GM23338 (cell line): ENCODE measurements around the gene CCDC91. TPM values are rescaled to one million over a fixed set of nuclear protein-coding genes. Genes with fewer than 3 reads are reported as not detected.

ENCODE experiments used
- ATAC-seq: fragments of 200-7000 bp; cut with Tn5 transposase; 3 replicates; pipeline ENCODE4 v1.9.1; 2020
- DNase-seq: peaks from one replicate; pipeline ENCODE4 v3.0.0-alpha.2; 2015; ENCODE audit warnings: low spot score
- H2AFZ ChIP-seq: fragments of 200-600 bp; sonication (generic); 2 replicates; pipeline ENCODE4 v1.8.0; 2016; ENCODE audit warnings: antibody characterized with exemption, mild to moderate bottlenecking, moderate library complexity
- H3F3A ChIP-seq: fragments of 200-600 bp; sonication (generic); replicated peaks from 2 replicates; pipeline ENCODE4 v1.8.0; 2017; ENCODE audit warnings: antibody characterized with exemption, mixed run types, low read depth
- H3K27ac ChIP-seq: fragments of 200-600 bp; sonication (generic); 2 replicates; pipeline ENCODE4 v1.6.1; 2016; ENCODE audit warnings: low read depth
- H3K27me3 ChIP-seq: fragments of 200-600 bp; sonication (generic); 2 replicates; pipeline ENCODE4 v1.8.0; 2016; ENCODE audit warnings: mild to moderate bottlenecking, mixed run types, moderate library complexity; ENCODE audit not compliant: insufficient read depth
- H3K36me3 ChIP-seq: fragments of 200-600 bp; sonication (generic); 2 replicates; pipeline ENCODE4 v1.8.0; 2016; ENCODE audit warnings: mild to moderate bottlenecking; ENCODE audit not compliant: insufficient read depth
- H3K4me1 ChIP-seq: fragments of 200-600 bp; sonication (generic); 2 replicates; pipeline ENCODE4 v1.8.0; 2016; ENCODE audit warnings: mild to moderate bottlenecking, moderate library complexity; ENCODE audit not compliant: insufficient read depth
- H3K4me2 ChIP-seq: fragments of 200-600 bp; sonication (generic); 2 replicates; pipeline ENCODE4 v1.7.1; 2017; ENCODE audit warnings: mixed run types
- H3K4me3 ChIP-seq: fragments of 200-600 bp; sonication (generic); 2 replicates; pipeline ENCODE4 v1.6.1; 2016; ENCODE audit warnings: mixed run types
- H3K79me2 ChIP-seq: fragments of 200-600 bp; sonication (generic); replicated peaks from 2 replicates; pipeline ENCODE4 v1.8.0; 2017; ENCODE audit warnings: mild to moderate bottlenecking; ENCODE audit not compliant: insufficient read depth
- H3K9me2 ChIP-seq: fragments of 200-600 bp; sonication (generic); 2 replicates; pipeline ENCODE4 v1.8.0; 2017; ENCODE audit not compliant: insufficient read depth
- H4K20me1 ChIP-seq: fragments of 200-600 bp; sonication (generic); replicated peaks from 2 replicates; pipeline ENCODE4 v1.8.0; 2017; ENCODE audit warnings: mild to moderate bottlenecking; ENCODE audit not compliant: insufficient read depth
- H3K27ac Mint-ChIP-seq: 2 replicates; pipeline ENCODE4 v1.8.0; 2020; ENCODE audit warnings: inconsistent platforms, mild to moderate bottlenecking, moderate library complexity, mixed read lengths
- H3K27me3 Mint-ChIP-seq: 3 replicates; pipeline ENCODE4 v1.8.0; 2022; ENCODE audit warnings: low read depth, mild to moderate bottlenecking, moderate library complexity, mixed read lengths, inconsistent platforms; ENCODE audit not compliant: insufficient read depth, poor library complexity
- H3K36me3 Mint-ChIP-seq: 3 replicates; pipeline ENCODE4 v1.8.0; 2021; ENCODE audit warnings: low read depth, mild to moderate bottlenecking, inconsistent platforms, moderate library complexity, mixed read lengths
- H3K4me1 Mint-ChIP-seq: 3 replicates; pipeline ENCODE4 v1.8.0; 2020; ENCODE audit warnings: mild to moderate bottlenecking, inconsistent platforms, mixed read lengths
- H3K4me3 Mint-ChIP-seq: 3 replicates; pipeline ENCODE4 v1.8.0; 2021; ENCODE audit warnings: moderate library complexity, mild to moderate bottlenecking, inconsistent platforms, mixed read lengths
- H3K9me3 Mint-ChIP-seq: 3 replicates; pipeline ENCODE4 v1.8.0; 2020; ENCODE audit warnings: moderate library complexity, mild to moderate bottlenecking, inconsistent platforms, mixed read lengths
- CREB1 ChIP-seq: fragments of 250-450 bp; sonication (Bioruptor Pico); IDR thresholded peaks from 2 replicates; pipeline ENCODE4 v1.5.0; 2020; ENCODE audit warnings: low read depth, mild to moderate bottlenecking, moderate library complexity
- ETS1 ChIP-seq: IDR thresholded peaks from 2 replicates; pipeline ENCODE4 v1.6.1; 2016; ENCODE audit warnings: antibody characterized with exemption
- EZH2 ChIP-seq: fragments of 200-600 bp; sonication (generic); IDR thresholded peaks from one replicate; pipeline ENCODE4 v1.8.0; 2017; ENCODE audit warnings: antibody characterized with exemption, mild to moderate bottlenecking, low read depth; ENCODE audit not compliant: unreplicated experiment
- JUNB ChIP-seq: IDR thresholded peaks from one replicate; pipeline ENCODE4 v1.6.1; 2016; ENCODE audit warnings: antibody characterized with exemption; ENCODE audit not compliant: unreplicated experiment
- NANOG ChIP-seq: IDR thresholded peaks from 2 replicates; pipeline ENCODE4 v1.6.1; 2016; ENCODE audit warnings: antibody characterized with exemption, borderline replicate concordance
- POLR2AphosphoS5 ChIP-seq: IDR thresholded peaks from 2 replicates; pipeline ENCODE4 v1.6.1; 2016; ENCODE audit warnings: antibody characterized with exemption, low read depth
- REST ChIP-seq: IDR thresholded peaks from one replicate; pipeline ENCODE4 v1.6.1; 2018; ENCODE audit warnings: antibody characterized with exemption; ENCODE audit not compliant: unreplicated experiment
- STAT1 ChIP-seq: IDR thresholded peaks from one replicate; pipeline ENCODE4 v1.6.1; 2016; ENCODE audit warnings: antibody characterized with exemption; ENCODE audit not compliant: unreplicated experiment
- ZNF114 ChIP-seq: fragments of 250-450 bp; sonication (Bioruptor Pico); IDR thresholded peaks from 2 replicates; pipeline ENCODE4 v1.5.0; 2020; ENCODE audit warnings: mild to moderate bottlenecking, moderate library complexity
- ZNF331 ChIP-seq: fragments of 250-450 bp; sonication (Bioruptor Pico); IDR thresholded peaks from 2 replicates; pipeline ENCODE4 v1.5.0; 2020; ENCODE audit warnings: low read depth, mild to moderate bottlenecking, moderate library complexity
- polyA plus RNA-seq: library from polyadenylated mRNA; unstranded; fragments of >200 nt; fragmentation: Nextera tagmentation; extraction: Ambion mirVana; gene quantifications from 2 replicates; pipeline ENCODE4 v1.2.1, GENCODE V29; 2016
- total RNA-seq: library from RNA; depleted of rRNA; stranded (reverse); fragments of >200 nt; shearing (Covaris generic); gene quantifications from 2 replicates; pipeline ENCODE4 v1.2.3, GENCODE V29; 2014
- TF ChIP-seq, protein P1 (sequence below), 2 experiments: fragments of 200-600 bp in 1 of 2; sonication (generic) in 1 of 2; conservative IDR thresholded peaks; 2 replicates each; pipeline versions ENCODE4 v1.5.1 to v1.6.1; 2016 to 2017; ENCODE audit warnings: antibody characterized with exemption in 2 of 2, low read depth in 2 of 2, mild to moderate bottlenecking in 2 of 2, moderate library complexity in 1 of 2

CCDC91 gene
- total and polyA plus RNA-seq, 2 experiments from 2014 or later = 24.7 to 48.7 TPM

DNA sequence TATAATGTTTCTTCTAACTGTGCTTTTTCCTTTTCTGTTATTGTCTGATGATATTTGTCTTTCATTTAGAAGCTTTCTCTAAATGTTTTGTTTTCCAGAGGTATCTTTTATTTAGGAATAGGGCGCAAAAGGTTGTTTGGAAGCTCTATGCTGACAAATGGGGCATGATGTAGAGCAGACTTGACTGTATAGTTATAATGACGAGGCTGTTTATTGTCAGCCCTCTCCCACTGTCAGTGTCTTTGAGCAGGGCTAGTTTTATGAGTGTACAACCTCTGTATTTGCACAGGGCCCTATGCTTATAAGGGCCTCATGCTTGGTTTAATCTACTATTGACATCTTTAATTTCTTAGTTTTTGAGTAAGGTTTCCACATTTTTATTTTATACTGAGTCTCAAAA, 158.9 kb downstream of the CCDC91 start (continued):
- TF ChIP-seq, protein P1, sequence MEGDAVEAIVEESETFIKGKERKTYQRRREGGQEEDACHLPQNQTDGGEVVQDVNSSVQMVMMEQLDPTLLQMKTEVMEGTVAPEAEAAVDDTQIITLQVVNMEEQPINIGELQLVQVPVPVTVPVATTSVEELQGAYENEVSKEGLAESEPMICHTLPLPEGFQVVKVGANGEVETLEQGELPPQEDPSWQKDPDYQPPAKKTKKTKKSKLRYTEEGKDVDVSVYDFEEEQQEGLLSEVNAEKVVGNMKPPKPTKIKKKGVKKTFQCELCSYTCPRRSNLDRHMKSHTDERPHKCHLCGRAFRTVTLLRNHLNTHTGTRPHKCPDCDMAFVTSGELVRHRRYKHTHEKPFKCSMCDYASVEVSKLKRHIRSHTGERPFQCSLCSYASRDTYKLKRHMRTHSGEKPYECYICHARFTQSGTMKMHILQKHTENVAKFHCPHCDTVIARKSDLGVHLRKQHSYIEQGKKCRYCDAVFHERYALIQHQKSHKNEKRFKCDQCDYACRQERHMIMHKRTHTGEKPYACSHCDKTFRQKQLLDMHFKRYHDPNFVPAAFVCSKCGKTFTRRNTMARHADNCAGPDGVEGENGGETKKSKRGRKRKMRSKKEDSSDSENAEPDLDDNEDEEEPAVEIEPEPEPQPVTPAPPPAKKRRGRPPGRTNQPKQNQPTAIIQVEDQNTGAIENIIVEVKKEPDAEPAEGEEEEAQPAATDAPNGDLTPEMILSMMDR (conservative IDR thresholded peaks at IDR 0.05; ENCODE audit: low read depth in 2 of 2) = no peak
- TF ChIP-seq NANOG (no peak), JUNB (no peak), STAT1 (no peak), ZNF331 (CRISPR knock-in tag) (no peak), EZH2 (no peak), ZNF114 (CRISPR knock-in tag) (no peak)

GRCh38 chr12:28350502-28350901, 160.2 kb downstream of the CCDC91 start:
- no peaks in the 10 kb centered on the region for H3K36me3 ChIP-seq
- ATAC-seq (no peak), DNase-seq (no peak)
- Mint-ChIP-seq H3K36me3 (peaks cover 24% of the 10 kb centered on the region), H3K9me3 (peaks cover 9% of the 10 kb centered on the region; the same call in 2 of the 3 replicates), H3K27ac (no peak overlapping the region), H3K4me1 (no peaks in the 10 kb centered on the region; the same call in 2 of the 3 replicates), H3K4me3 (no peak overlapping the region), H3K27me3 (peaks cover under 1% of the 10 kb centered on the region)
- H3K27ac ChIP-seq = no peak overlapping the region
- no peaks in the 10 kb centered on the region for H3K4me1 ChIP-seq
- H3K27me3 ChIP-seq = no peaks in the 10 kb centered on the region
- no peak overlapping the region for H3K4me3 ChIP-seq
- no peaks in the 10 kb centered on the region for H4K20me1 ChIP-seq
- 0 out of 2 replicates have a peak, but pooled peaks cover 5% of the 10 kb centered on the region for H3K9me2 ChIP-seq
- H2AFZ ChIP-seq = no peak overlapping the region
- no peak overlapping the region for H3K4me2 ChIP-seq
- H3K79me2 ChIP-seq = no peaks in the 10 kb centered on the region
- H3F3A ChIP-seq = no peaks in the 10 kb centered on the region
- TF ChIP-seq REST (no peak), POLR2AphosphoS5 (no peak), ZNF331 (CRISPR knock-in tag) (no peak), ETS1 (no peak), NANOG (no peak), STAT1 (no peak), EZH2 (no peak), CREB1 (CRISPR knock-in tag) (no peak)
- TF ChIP-seq, protein P1 (conservative IDR thresholded peaks at IDR 0.05; ENCODE audit: low read depth in 2 of 2) = no peak
